HG03571 (cell line): ENCODE data around the gene SYTL1.

Experiments
- ATAC-seq: cut with Tn5 transposase; IDR thresholded peaks from one replicate; pipeline ENCODE4 v1.9.1; 2021; ENCODE audit not compliant: unreplicated experiment

The SYTL1 gene

GRCh38 chr1:27363766-27364695 lies 22.2 kb downstream of the SYTL1 start:
- ATAC-seq = no peak

- ATAC-seq = no peak
Observed at GRCh38 chr1:27364696-27365371, 23.0 kb downstream of the SYTL1 start.

- no peak for ATAC-seq
Observed at GRCh38 chr1:27365372-27366112, 23.7 kb downstream of the SYTL1 start.

- ATAC-seq = no peak
Observed at GRCh38 chr1:27366113-27366410, 24.2 kb downstream of the SYTL1 start.

GRCh38 chr1:27366411-27367159 lies 24.8 kb downstream of the SYTL1 start, which contains the start of gene MAP3K6:
Gene MAP3K6, minus strand, starts transcription at chr1:27366961. Its CDS starts 364 bp downstream, at chr1:27366597.
- ATAC-seq = no peak

GRCh38 chr1:27367160-27367650 lies 25.4 kb downstream of the SYTL1 start:
- ATAC-seq = no peak

GRCh38 chr1:27368869-27369582 lies 27.2 kb downstream of the SYTL1 start:
- no peak for ATAC-seq

GRCh38 chr1:27372022-27372807 lies 30.4 kb downstream of the SYTL1 start:
- ATAC-seq = no peak

- ATAC-seq = no peak
Observed at GRCh38 chr1:27372808-27373690, 31.2 kb downstream of the SYTL1 start.

- no peak for ATAC-seq
Observed at GRCh38 chr1:27374362-27375086, 32.7 kb downstream of the SYTL1 start, which contains the start of gene FCN3. Gene FCN3, minus strand, starts transcription at chr1:27374824. Its CDS starts 6 bp downstream, at chr1:27374818.

- ATAC-seq = no peak
Observed at GRCh38 chr1:27377760-27378495, 36.1 kb downstream of the SYTL1 start.

- no peak for ATAC-seq
Observed at GRCh38 chr1:27379564-27380122, 37.8 kb downstream of the SYTL1 start.

- no peak for ATAC-seq
Observed at GRCh38 chr1:27380224-27380623, 38.4 kb downstream of the SYTL1 start.

- ATAC-seq = no peak
Observed at GRCh38 chr1:27380766-27381733, 39.2 kb downstream of the SYTL1 start.
